Measurements from ENCODE around the gene ATP6V0D1.

DNA sequence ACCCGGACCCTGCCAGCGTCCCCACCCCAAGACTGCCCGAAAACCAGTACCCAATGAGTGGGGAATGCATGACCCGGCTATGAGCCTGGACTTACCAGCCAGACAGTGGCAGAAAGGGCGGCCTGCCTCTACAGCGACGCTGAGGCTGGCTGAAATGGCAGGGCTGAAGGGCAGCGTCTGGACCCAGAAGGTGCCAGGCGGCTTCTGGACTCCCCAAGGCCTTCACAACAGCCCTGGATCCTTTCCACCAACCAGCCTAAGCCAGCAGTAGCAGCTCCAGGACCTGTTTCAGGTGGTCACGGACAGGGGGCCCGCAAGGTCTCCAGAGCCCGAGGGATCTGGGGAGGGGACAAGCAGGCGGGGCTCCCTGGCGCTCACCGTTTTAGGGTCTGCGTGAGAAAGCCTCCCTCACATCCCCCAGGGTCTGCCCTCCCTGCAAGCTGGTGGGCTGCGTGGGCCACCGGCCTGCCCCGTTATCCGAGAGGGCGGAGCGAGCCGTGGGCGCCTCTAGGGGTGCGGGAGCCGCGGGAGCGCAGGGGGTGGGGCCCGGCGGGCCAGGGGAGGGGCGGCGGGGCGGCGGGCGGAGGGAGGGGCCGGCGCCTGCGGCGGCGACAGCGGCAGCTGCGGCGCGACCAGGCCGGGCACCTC lies 47.4 kb upstream of the ATP6V0D1 start, which contains the start of gene RIPOR1:
- TF ChIP-seq, protein P1, sequence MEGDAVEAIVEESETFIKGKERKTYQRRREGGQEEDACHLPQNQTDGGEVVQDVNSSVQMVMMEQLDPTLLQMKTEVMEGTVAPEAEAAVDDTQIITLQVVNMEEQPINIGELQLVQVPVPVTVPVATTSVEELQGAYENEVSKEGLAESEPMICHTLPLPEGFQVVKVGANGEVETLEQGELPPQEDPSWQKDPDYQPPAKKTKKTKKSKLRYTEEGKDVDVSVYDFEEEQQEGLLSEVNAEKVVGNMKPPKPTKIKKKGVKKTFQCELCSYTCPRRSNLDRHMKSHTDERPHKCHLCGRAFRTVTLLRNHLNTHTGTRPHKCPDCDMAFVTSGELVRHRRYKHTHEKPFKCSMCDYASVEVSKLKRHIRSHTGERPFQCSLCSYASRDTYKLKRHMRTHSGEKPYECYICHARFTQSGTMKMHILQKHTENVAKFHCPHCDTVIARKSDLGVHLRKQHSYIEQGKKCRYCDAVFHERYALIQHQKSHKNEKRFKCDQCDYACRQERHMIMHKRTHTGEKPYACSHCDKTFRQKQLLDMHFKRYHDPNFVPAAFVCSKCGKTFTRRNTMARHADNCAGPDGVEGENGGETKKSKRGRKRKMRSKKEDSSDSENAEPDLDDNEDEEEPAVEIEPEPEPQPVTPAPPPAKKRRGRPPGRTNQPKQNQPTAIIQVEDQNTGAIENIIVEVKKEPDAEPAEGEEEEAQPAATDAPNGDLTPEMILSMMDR (IDR thresholded peaks at IDR 0.05; ENCODE audit: poor library complexity, severe bottlenecking) = no peak
- TF ChIP-seq EZH2 (IDR thresholded peaks at IDR 0.05; ENCODE audit: borderline replicate concordance, insufficient read depth, low read length, poor library complexity, severe bottlenecking) = no peak
- TF ChIP-seq, protein P2, sequence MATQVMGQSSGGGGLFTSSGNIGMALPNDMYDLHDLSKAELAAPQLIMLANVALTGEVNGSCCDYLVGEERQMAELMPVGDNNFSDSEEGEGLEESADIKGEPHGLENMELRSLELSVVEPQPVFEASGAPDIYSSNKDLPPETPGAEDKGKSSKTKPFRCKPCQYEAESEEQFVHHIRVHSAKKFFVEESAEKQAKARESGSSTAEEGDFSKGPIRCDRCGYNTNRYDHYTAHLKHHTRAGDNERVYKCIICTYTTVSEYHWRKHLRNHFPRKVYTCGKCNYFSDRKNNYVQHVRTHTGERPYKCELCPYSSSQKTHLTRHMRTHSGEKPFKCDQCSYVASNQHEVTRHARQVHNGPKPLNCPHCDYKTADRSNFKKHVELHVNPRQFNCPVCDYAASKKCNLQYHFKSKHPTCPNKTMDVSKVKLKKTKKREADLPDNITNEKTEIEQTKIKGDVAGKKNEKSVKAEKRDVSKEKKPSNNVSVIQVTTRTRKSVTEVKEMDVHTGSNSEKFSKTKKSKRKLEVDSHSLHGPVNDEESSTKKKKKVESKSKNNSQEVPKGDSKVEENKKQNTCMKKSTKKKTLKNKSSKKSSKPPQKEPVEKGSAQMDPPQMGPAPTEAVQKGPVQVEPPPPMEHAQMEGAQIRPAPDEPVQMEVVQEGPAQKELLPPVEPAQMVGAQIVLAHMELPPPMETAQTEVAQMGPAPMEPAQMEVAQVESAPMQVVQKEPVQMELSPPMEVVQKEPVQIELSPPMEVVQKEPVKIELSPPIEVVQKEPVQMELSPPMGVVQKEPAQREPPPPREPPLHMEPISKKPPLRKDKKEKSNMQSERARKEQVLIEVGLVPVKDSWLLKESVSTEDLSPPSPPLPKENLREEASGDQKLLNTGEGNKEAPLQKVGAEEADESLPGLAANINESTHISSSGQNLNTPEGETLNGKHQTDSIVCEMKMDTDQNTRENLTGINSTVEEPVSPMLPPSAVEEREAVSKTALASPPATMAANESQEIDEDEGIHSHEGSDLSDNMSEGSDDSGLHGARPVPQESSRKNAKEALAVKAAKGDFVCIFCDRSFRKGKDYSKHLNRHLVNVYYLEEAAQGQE (IDR thresholded peaks at IDR 0.05; ENCODE audit: borderline replicate concordance) = no peak
